K562 (cell line): Measurements from ENCODE around the gene THAP11. TPM values are rescaled to one million over a fixed set of nuclear protein-coding genes. Genes with fewer than 3 reads are reported as not detected.

Experiments used
- ELF1 ChIP-seq: fragments of 200-800 bp; sonication (Bioruptor generic); IDR thresholded peaks from 2 replicates; pipeline ENCODE4 v1.6.1; 2016; ENCODE audit warnings: missing genetic modification characterization, missing compliant biosample characterization
- JUND ChIP-seq, 2 experiments: IDR thresholded peaks; 2 replicates in 1 of 2; 3 replicates in 1 of 2; pipeline ENCODE4 v1.6.1; 2011; ENCODE audit warnings: borderline replicate concordance in 2 of 2, low read depth in 2 of 2, low read length in 2 of 2, improper control_type of control experiment in 1 of 2, missing biosample characterization in 1 of 2, missing genetic modification characterization in 1 of 2, missing genetic modification reagents in 1 of 2
- KHSRP ChIP-seq: fragments of 450-650 bp; IDR thresholded peaks from 2 replicates; pipeline ENCODE4 v1.6.1; 2017
- MBD2 ChIP-seq: sonication (generic); IDR thresholded peaks from 2 replicates; pipeline ENCODE4 v1.6.1; 2016; ENCODE audit warnings: low read depth, borderline replicate concordance
- NONO ChIP-seq, 2 experiments: fragments of 200-400 bp in 1 of 2; fragments of 450-650 bp in 1 of 2; formaldehyde crosslinking in 1 of 2; IDR thresholded peaks; 2 replicates each; pipeline ENCODE4 v1.6.1; 2017; ENCODE audit warnings: low read depth in 2 of 2, mild to moderate bottlenecking in 2 of 2, moderate library complexity in 2 of 2, low read length in 1 of 2
- RAD21 ChIP-seq, 2 experiments: fragments of 250-450 bp in 1 of 2; fragments of 450-650 bp in 1 of 2; sonication (Bioruptor Pico) in 1 of 2; formaldehyde crosslinking in 1 of 2; IDR thresholded peaks in 1 of 2; conservative IDR thresholded peaks in 1 of 2; 2 replicates each; pipeline versions ENCODE4 v1.4.0 to v1.8.0; 2020 to 2022; ENCODE audit warnings: mild to moderate bottlenecking in 2 of 2, moderate library complexity in 1 of 2
- SMC3 ChIP-seq: conservative IDR thresholded peaks from 2 replicates; pipeline ENCODE4 v1.6.1; 2011; ENCODE audit warnings: low read depth, low read length, improper control_type of control experiment; ENCODE audit not compliant: insufficient read depth
- SUPT5H ChIP-seq: fragments of 450-650 bp; IDR thresholded peaks from 2 replicates; pipeline ENCODE4 v1.6.1; 2016
- XRCC5 ChIP-seq: fragments of 200-400 bp; formaldehyde crosslinking; IDR thresholded peaks from 2 replicates; pipeline ENCODE4 v1.6.1; 2017; ENCODE audit warnings: low read depth, mild to moderate bottlenecking, low read length
- ZNF24 ChIP-seq: fragments of 450-650 bp; IDR thresholded peaks from 2 replicates; pipeline ENCODE4 v1.6.1; 2016
- ZNF644 ChIP-seq: fragments of 200-800 bp; sonication (Bioruptor generic); IDR thresholded peaks from 2 replicates; pipeline ENCODE4 v1.6.1; 2016; ENCODE audit warnings: low read depth, missing genetic modification characterization, missing compliant biosample characterization
- polyA plus RNA-seq, 8 experiments: library from polyadenylated mRNA; depleted of rRNA in 4 of 8; stranded (reverse) in 5 of 8; unstranded in 3 of 8; fragments of >200 nt; fragmentation: Nextera tagmentation in 2 of 8; fragmentation: Illumina TruSeq in 1 of 8; extraction: Ambion mirVana in 2 of 8; extraction: Trizol in 1 of 8; gene quantifications; 2 replicates each; pipeline versions ENCODE4 v1.2.1 to v1.2.3, GENCODE V29; 2011 to 2014; ENCODE audit warnings: inconsistent platforms in 1 of 8, missing spikeins in 1 of 8
- total RNA-seq, 7 experiments: library from RNA; depleted of rRNA in 6 of 7; stranded (reverse); fragments of >200 nt in 6 of 7; fragmentation: Illumina TruSeq in 2 of 7; extraction: Trizol in 2 of 7; gene quantifications; 2 replicates each; pipeline versions ENCODE4 v1.2.1 to v1.2.3, GENCODE V29; 2011 to 2021; ENCODE audit warnings: low replicate concordance in 1 of 7
- TF ChIP-seq, protein P1 (sequence below), 2 experiments: fragments of 450-650 bp in 1 of 2; sonication (generic) in 1 of 2; formaldehyde crosslinking in 1 of 2; IDR thresholded peaks in 1 of 2; conservative IDR thresholded peaks in 1 of 2; 2 replicates each; pipeline versions ENCODE4 v1.6.1 to v1.8.1; 2016 to 2023; ENCODE audit warnings: mild to moderate bottlenecking in 2 of 2, moderate library complexity in 2 of 2, inconsistent platforms in 1 of 2, missing genetic modification reagents in 1 of 2
- TF ChIP-seq, protein P2 (sequence below): sonication (generic); formaldehyde crosslinking; IDR thresholded peaks from 2 replicates; pipeline ENCODE4 v1.9.0; 2022; ENCODE audit warnings: mild to moderate bottlenecking, missing genetic modification reagents
- TF ChIP-seq, protein P3 (sequence below), 2 experiments: fragments of 450-650 bp; formaldehyde crosslinking in 1 of 2; IDR thresholded peaks; 2 replicates each; pipeline versions ENCODE4 v1.4.0 to v1.6.1; 2014 to 2020; ENCODE audit warnings: mild to moderate bottlenecking in 2 of 2, borderline replicate concordance in 1 of 2, low read depth in 1 of 2
- TF ChIP-seq, protein P4 (sequence below): fragments of 450-650 bp; formaldehyde crosslinking; conservative IDR thresholded peaks from 2 replicates; pipeline ENCODE4 v1.4.0; 2022; ENCODE audit warnings: mild to moderate bottlenecking, missing genetic modification characterization

Gene THAP11
- total and polyA plus RNA-seq, 9 of the 15 experiments (the other 6 are each of a cell fraction or from before 2014, with no cell fraction given): 2.4 to 31.6 (median 21.4) TPM

DNA sequence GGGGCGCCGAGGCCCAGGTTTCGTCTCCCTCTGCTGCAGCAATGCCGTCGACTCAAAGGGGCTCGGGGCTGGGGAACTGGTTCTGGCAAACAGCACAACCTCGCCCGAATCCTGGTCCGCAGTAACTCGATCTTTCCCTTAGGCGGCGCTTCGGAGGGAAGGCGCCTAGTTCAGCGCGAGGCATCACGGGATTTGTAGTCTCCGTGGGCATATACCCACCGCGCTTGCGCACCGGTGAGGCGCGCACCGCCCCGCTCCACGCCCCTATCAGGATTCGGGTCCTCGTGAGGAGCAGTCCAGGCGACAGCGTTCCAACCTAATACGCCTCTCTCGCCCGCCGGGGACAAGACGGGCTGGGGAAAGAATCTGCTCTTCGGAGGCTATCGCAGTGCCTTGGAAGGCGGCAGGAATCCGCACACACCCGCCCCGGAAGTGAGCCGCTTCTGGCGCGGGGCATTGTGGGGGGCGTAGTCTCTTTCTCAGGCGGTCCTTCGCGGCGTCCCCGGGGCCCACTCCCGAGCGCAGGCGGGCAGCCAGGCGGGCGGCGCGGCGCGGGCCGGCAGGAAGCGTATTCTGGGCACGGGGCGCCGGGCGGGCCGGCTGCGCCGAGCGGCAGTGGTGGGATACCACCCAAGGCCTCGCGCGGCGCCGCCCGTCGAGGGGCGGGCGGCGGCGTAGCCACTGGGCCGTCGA lies at the start of gene THAP11 (continued):
- TF ChIP-seq ELF1 (peak; percentile 89), ZNF24 (0 out of 2 replicates have a peak, but pooled peaks have one; percentile 18), SMC3 (no peak; the same call in 1 of the 2 replicates), XRCC5 (peak; percentile 59; the same call in 1 of the 2 replicates), MBD2 (peak; percentile 68), KHSRP (no peak), SUPT5H (peak; percentile 82), NONO (IDR thresholded peaks at IDR 0.05; ENCODE audit: low read depth in 2 of 2, low read length in 1 of 2) (peak; percentile 32 to 88; a peak in 2 of 4 replicates), ZNF644 (peak; percentile 33; the same call in 1 of the 2 replicates), JUND (IDR thresholded peaks at IDR 0.05; ENCODE audit: borderline replicate concordance, low read depth, low read length) (peak; percentile 13; the same call in 1 of the 2 replicates), JUND (tag; IDR thresholded peaks at IDR 0.05; ENCODE audit: borderline replicate concordance, low read depth, low read length) (no peak), RAD21 (CRISPR knock-in tag; conservative IDR thresholded peaks at IDR 0.05 in 1 of 2, IDR thresholded peaks at IDR 0.05 in 1 of 2) (peak; percentile 6 to 39; a peak in 1 of 4 replicates)
- TF ChIP-seq, protein P1, sequence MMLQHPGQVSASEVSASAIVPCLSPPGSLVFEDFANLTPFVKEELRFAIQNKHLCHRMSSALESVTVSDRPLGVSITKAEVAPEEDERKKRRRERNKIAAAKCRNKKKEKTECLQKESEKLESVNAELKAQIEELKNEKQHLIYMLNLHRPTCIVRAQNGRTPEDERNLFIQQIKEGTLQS (IDR thresholded peaks at IDR 0.05): no peak
- TF ChIP-seq, protein P1 (CRISPR knock-in tag; conservative IDR thresholded peaks at IDR 0.05): peak; percentile 86; the same call in 1 of the 2 replicates
- TF ChIP-seq, protein P2, sequence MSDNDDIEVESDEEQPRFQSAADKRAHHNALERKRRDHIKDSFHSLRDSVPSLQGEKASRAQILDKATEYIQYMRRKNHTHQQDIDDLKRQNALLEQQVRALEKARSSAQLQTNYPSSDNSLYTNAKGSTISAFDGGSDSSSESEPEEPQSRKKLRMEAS: no peak; the same call in 1 of the 2 replicates
- TF ChIP-seq, protein P3, sequence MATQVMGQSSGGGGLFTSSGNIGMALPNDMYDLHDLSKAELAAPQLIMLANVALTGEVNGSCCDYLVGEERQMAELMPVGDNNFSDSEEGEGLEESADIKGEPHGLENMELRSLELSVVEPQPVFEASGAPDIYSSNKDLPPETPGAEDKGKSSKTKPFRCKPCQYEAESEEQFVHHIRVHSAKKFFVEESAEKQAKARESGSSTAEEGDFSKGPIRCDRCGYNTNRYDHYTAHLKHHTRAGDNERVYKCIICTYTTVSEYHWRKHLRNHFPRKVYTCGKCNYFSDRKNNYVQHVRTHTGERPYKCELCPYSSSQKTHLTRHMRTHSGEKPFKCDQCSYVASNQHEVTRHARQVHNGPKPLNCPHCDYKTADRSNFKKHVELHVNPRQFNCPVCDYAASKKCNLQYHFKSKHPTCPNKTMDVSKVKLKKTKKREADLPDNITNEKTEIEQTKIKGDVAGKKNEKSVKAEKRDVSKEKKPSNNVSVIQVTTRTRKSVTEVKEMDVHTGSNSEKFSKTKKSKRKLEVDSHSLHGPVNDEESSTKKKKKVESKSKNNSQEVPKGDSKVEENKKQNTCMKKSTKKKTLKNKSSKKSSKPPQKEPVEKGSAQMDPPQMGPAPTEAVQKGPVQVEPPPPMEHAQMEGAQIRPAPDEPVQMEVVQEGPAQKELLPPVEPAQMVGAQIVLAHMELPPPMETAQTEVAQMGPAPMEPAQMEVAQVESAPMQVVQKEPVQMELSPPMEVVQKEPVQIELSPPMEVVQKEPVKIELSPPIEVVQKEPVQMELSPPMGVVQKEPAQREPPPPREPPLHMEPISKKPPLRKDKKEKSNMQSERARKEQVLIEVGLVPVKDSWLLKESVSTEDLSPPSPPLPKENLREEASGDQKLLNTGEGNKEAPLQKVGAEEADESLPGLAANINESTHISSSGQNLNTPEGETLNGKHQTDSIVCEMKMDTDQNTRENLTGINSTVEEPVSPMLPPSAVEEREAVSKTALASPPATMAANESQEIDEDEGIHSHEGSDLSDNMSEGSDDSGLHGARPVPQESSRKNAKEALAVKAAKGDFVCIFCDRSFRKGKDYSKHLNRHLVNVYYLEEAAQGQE (IDR thresholded peaks at IDR 0.05; ENCODE audit: borderline replicate concordance): peak; percentile 6; the same call in 1 of the 2 replicates
- TF ChIP-seq, protein P3 (CRISPR knock-in tag; IDR thresholded peaks at IDR 0.05; ENCODE audit: low read depth): no peak
- TF ChIP-seq, protein P4, sequence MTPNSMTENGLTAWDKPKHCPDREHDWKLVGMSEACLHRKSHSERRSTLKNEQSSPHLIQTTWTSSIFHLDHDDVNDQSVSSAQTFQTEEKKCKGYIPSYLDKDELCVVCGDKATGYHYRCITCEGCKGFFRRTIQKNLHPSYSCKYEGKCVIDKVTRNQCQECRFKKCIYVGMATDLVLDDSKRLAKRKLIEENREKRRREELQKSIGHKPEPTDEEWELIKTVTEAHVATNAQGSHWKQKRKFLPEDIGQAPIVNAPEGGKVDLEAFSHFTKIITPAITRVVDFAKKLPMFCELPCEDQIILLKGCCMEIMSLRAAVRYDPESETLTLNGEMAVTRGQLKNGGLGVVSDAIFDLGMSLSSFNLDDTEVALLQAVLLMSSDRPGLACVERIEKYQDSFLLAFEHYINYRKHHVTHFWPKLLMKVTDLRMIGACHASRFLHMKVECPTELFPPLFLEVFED (CRISPR knock-in tag): no peak
